Right renal cortex interstitium (tissue), 3 donors: ENCODE measurements around the gene SUFU. TPM values are rescaled to one million over a fixed set of nuclear protein-coding genes. Genes with fewer than 3 reads are reported as not detected.

ENCODE experiments used
- DNase-seq, 3 donors: peaks; one replicate each; pipeline ENCODE4 v3.0.0-alpha.2; 2013; ENCODE audit warnings: low read depth in 3 of 3, low spot score in 2 of 3
- polyA plus RNA-seq, 3 donors: library from polyadenylated mRNA; unstranded; fragments of 120-200 nt; gene quantifications; one replicate each; pipeline ENCODE4 v1.2.1, GENCODE V29; 2013; ENCODE audit not compliant: insufficient read length in 3 of 3

Gene SUFU
- polyA plus RNA-seq, 3 donors: 24.1 to 30.0 (median 27.6) TPM

- no peak for DNase-seq
These were observed 43.0 kb downstream of the SUFU start for GRCh38 chr10:102546606-102547320.

- no peak for DNase-seq
These were observed 45.8 kb downstream of the SUFU start for GRCh38 chr10:102549549-102549948.

DNA sequence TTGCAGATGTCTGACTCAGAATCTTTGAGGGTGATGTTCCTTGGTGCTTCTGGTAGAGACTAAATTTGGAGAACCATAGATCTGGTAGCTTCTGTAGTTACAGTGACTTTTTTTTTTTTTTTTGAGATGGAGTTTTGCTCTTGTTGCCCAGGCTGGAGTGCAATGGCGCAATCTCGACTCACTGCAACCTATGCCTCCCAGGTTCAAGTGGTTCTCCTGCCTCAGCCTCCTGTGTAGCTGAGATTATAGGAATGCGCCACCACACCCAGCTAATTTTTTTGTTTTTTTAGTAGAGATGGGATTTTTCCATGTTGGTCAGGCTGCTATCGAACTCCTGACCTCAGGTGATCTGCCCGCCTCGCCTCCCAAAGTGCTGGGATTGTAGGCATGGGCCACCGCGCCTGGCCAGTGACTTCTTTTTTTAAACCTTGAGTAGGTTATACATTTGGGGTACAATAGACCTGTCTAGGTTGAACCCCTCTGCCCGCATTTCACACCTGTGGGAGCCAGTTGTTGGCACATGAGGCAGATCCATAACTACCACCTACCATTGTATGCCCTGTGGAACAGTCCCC lies 47.0 kb downstream of the SUFU start:
- DNase-seq: no peak

DNA sequence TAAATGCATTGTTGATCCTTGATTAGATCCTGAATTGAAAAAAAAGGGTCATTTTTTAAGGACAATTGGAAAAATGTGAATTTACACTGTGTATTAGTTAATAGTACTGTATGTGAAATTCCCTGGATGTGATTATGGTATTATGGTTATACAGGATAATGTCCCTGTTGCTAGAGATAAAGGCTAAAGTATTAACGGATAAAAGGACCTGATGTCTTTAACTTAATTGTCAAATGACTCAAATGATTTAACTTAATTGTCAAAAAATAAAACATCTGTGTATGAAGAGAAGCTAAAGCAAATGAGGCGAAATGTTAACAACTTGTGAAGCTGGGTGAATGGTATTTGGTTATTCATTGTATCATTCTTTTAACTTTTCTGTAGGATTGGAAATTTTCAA lies 48.8 kb downstream of the SUFU start:
- no peak for DNase-seq

DNA sequence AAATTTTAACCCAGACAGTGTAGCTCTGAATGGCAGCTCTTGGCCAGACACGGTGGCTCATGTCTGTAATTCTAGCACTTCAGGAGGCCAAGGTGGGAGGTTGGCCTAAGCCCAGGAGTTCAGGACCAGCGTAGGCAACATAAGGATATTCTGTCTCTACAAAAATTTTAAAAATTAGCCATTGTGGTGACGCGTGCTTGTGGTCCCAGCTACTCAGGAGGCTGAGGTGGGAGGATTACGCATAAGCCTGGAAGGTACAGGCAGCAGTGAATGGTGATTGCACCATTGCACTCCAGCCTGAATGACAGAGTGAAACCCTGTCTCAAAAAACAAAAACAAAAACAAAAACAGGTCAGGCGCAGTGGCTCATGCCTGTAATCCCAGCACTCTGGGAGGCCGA lies 50.0 kb downstream of the SUFU start:
- DNase-seq: no peak

GRCh38 chr10:102554531-102554930 lies 50.8 kb downstream of the SUFU start:
- DNase-seq: no peak

- no peak for DNase-seq
These were observed 52.1 kb downstream of the SUFU start for GRCh38 chr10:102555781-102556328.

DNA sequence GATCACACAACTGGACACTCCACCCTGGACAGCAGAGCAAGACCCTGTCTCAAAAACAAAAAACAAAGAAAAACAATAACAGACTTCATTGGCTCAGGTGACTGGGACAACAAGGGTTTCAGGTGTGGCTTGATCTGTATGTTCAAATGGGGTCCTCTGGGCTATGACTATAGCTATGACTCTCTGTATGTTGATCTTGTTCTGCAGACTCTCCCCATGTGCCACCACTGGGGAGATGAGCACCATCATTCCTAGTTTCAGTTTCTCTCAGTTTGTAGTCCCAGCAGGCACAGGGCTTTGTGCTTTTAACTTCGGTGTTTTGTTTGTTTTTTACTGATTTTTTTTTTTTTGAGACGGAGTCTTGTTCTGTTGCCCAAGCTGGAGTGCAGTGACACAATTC lies 53.8 kb downstream of the SUFU start:
- no peak for DNase-seq

DNA sequence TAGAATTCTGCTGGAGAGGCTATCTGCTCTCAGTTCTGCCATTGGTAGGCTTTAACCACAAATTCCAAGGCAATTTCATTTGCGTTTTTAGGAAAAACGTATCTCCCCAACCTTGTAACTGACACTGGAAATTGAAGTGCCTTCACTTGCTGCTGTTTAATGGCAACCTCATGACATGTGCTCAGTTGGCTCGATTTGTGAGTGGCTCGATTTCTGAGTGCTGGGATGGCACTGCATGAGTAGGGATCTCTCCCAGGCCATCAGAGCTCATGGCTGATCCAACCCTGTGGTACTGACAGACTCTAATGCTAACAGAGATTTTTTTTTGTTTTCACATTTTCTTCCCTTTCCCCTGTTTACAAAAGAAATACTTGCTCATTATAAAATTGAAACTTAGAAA lies 56.0 kb downstream of the SUFU start:
- no peak for DNase-seq

DNA sequence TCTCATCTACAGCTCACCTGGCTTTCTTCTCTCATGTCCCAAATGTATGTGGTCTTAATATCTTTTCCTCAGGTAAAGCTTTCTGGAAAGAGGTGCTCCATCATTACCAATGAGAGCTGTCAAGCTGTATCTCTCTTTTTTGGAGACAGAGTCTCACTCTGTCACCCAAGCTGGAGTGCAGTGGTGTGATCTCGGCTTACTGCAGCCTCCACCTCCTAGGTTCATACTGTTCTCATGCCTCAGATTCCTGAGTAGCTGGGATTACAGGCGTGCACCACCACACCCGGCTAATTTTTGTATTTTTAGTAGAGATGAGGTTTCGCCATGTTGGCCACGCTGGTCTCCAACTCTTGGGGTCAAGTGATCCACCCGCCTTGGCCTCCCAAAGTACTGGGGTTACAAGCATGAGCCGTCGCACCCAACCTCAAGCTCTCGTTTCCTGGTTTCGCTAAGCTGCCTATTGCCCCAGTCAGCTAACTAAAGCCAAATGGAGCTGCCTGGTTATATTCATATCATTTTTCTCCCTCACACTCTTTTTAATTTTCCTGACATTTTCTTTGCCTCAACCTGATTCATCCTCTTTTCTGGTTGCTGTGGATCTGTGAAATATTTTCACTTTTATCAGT lies 60.5 kb downstream of the SUFU start:
- DNase-seq: no peak

DNA sequence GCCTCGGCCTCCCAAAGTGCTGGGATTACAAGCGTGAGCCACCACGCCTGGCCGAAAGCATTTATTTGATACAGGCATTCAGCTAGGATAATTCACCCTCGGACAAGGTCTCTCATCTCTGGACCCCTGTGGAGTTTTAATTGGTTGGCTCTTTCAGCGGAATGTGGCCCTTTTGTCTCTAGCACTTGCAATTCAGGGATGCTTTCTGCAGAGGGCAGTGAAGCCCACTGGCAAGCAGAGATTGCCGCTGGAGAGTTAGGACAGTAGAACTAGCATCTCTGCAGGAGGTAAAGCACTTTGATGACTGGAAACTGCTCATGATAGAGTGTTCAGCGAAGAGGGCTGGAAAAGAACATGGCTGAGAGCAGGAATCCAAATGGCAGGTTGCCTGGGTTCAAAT lies 62.0 kb downstream of the SUFU start:
- no peak for DNase-seq

DNA sequence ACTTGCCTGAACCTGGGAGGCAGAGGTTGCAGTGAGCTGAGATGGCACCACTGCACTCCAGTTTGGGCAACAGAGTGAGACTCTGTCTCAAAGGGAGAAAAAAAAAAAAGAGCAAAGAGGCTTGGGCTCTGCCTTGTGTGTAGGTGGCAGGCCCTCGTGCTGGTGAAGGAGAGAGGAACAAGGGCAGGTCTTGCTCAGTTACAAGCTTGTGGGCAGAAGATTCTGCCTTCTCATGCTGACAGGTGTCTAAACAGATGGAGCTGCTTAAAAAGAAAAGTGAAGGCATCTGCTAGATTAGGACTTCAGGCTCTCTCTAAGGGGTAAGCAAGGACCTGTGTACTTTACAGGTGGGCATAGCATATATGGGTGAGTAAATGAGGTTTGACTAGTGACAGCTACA lies 75.0 kb downstream of the SUFU start:
- DNase-seq: no peak

DNA sequence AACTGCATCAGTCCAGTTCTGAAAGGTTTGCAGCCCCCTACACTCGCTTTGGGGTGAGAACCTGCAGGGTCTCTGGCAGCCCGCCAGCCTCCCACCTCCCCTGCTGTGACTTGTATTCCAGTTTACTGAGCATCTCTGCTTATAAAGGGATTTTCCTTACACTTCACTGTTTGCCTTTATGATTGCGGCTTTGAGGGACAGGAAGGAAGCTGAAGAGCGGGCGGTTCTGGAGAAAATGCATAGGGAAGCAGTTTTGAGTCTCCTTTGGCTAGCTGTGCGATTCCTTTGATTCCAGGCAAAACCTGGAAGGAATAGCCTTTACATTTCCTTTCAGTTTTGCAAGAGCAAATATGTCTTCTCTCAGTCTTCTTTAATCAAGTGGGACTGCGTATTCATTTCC lies 75.6 kb downstream of the SUFU start:
- DNase-seq: no peak

GRCh38 chr10:102580230-102580629 lies 76.5 kb downstream of the SUFU start:
- DNase-seq: no peak

GRCh38 chr10:102581401-102581800 lies 77.6 kb downstream of the SUFU start:
- DNase-seq: no peak

GRCh38 chr10:102581981-102582580 lies 78.3 kb downstream of the SUFU start:
- DNase-seq: no peak

GRCh38 chr10:102583435-102584417 lies 80.0 kb downstream of the SUFU start:
- DNase-seq: peak; percentile 73 to 84 (median 84)

GRCh38 chr10:102585026-102585425 lies 81.3 kb downstream of the SUFU start:
- no peak for DNase-seq

GRCh38 chr10:102586858-102587257 lies 83.1 kb downstream of the SUFU start:
- no peak for DNase-seq

DNA sequence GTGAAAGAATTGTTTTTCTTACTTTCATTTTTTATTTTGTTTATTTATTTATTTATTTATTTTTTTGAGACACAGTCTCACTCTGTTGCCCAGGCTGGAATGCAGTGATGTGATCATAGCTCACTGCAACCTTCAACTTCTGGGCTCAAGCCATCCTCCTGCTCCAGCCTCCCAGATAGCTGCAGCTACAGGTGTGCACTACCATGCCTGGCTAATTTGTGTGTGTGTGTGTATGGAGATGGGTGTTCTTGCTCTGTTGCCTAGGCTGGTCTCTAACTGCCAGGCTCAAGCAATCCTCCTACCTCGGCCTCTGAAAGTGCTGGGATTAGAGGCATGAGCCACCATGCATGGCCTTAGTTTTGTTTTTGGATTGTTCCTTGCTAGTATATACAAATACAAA lies 85.1 kb downstream of the SUFU start:
- no peak for DNase-seq
